ENCODE data around the gene LPCAT3.

Gene LPCAT3

GRCh38 chr12:6952863-6953441 is 65.3 kb downstream of the LPCAT3 start:
- no peak for DNase-seq (ENCODE audit: low read depth)

DNA sequence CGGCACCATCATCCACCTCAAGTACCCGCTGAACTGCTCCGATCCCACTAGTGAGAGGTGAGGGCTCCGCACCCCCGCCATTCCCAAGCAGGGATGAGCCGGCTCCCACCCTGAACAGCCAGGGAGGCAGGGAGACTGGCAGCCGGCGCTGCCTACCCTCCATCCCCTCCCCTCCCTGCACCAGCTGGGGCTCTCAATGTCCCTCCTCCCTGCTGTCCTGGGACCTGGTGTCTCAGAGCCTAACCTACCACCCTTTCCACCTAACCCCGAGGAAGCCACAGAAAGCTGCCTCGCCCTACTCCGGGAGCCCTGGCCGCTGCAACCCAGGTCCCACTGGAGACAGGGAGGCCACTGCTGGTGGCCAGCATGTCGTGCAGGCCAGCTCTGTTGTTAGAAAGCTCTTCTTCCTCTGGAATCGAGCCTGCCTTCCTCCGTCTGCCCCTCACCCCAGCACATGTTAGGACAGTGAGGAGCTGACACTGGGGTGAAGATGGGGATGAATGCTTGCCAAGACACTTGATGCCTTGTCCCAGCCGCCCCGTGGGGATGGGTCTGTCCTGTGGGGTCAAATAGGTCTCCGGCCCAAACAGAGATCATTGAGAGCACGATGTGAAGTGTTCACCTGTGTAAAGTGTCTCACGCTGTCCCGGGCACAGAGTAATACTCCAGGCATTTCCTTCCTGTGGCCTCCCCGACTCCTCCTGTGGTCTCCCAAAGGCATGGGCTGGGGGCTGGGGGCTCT is 66.0 kb downstream of the LPCAT3 start:
- no peak for DNase-seq (ENCODE audit: low read depth)

GRCh38 chr12:6951551-6952120 is 66.6 kb downstream of the LPCAT3 start:
- no peak for DNase-seq (ENCODE audit: low read depth)

GRCh38 chr12:6950811-6951540 is 67.3 kb downstream of the LPCAT3 start, which contains the start of gene PTPN6:
Gene PTPN6, plus strand, starts transcription at chr12:6951356. Its CDS starts 157 bp downstream, at chr12:6951513.
- peak; percentile 84 for DNase-seq (ENCODE audit: low read depth)

DNA sequence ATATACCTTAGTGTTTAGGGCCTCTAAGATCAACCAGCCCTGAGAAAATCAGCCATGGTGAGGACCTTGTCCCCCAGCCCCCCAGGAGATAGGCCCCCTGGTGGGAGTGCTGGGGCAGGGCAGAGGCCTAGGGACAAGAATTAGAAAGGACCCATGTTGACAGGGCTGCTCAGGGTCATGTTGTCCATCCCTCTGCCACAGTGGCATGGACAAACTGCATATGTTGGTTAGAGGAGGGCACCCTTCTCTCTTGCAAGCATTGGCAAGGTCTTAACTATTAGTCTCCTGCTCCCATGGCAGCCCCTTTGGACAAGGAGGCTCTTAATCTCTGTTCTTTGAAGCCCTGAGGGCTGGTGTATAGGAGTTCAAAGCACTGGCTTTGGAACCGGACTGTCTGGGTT is 67.9 kb downstream of the LPCAT3 start:
- no peak for DNase-seq (ENCODE audit: low read depth)

DNA sequence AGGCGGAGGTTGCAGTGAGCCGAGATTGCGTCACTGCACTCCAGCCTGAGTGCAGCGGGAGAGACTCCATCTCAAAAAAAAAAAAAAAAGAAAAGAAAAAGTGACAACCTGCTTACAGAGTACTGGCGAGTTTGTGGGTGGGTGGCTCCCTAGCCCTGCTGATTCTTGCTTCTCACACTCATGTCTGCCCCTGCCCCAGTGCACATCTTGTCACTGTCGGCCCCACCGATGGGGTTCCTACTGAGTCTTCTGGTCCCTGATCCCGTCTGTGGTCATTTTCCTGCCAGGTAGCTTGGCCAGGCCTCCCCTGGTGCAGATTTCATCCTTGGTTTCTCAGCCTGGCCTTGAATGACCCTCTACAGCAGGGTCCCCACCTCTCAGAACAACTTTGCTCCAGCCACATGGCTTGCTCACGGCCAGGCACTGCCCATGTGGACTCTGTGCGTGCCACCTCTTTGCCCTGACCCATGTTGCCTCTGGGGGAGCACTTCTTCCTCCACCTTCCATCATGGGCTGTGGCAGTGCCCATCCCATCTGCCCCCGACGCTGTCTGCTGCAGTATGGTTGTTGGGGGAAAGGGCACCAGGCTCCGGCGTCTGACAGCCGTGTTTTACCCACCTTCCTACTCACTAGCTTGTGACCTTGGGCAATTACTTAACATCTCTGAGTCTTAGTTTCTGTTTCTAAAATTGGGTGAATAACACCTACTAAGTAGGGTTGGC is 69.2 kb downstream of the LPCAT3 start:
- DNase-seq (ENCODE audit: low read depth): no peak

GRCh38 chr12:6947615-6948014 is 70.7 kb downstream of the LPCAT3 start:
- no peak for DNase-seq (ENCODE audit: low read depth)

DNA sequence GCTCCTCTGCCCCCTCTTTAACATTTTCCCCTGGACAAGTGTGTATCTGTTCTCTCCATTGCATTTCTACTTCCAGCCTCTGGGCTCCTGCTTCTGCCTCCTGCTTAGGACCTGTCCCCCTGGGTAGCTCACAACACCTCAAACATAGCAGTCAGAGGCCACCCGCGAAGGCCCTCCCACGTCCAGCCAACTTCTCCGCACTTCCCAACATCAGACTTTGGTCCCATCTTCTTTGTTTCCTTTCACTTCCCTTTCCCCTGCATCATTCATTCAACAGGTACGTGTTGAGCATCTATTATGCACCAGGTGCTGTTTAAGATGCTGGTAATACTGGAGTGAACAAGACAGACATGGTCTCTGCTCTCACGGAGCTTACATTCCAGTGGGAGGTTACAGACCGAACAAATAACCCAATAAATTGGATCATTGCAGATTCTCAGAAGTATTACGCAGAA is 71.3 kb downstream of the LPCAT3 start:
- DNase-seq (ENCODE audit: low read depth): no peak

DNA sequence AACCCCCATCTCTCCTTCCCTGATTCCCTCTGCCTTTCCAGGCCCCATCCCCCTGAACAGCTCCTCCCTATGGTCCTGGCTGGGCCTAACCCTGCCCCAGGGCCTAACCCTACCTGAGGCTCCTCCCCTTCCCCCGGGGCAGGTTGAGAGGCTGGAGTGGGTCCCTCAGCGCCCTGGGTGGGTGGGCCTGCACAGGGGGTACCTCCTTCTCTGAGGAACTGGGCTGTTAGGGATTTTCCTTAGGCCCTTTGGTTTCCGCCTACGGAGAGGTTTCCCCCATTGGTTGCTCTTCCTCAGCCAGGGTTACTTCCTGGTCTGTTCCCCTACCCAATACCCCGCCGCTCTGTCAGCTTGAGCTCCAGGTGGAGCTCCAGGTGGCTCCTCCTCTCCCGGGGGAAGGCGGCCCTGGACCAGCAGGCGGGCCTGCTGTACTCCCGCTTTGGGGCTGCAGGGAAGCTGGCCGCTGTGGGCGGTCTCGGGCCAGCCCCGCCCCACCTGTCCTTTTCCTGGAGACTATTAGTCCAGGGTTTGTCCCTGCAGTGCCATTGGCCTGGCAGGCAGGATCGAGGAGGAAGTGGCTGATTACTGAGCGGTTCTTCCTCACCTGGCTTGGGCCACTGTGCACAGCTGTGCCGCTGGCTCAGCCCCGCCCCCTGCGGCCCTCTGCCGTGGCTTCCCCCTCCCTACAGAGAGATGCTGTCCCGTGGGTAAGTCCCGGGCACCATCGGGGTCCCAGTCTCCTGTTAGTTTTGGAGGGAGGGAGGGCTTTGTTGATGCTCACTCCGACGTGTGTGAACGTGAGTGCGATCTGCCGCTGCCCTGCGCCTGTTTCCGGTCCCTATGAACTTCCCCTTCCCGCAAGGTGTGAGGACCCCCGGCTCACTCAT is 72.0 kb downstream of the LPCAT3 start:
- DNase-seq (ENCODE audit: low read depth): no peak

- DNase-seq (ENCODE audit: low read depth): no peak
Observed at GRCh38 chr12:6945613-6946012, 72.7 kb downstream of the LPCAT3 start.

GRCh38 chr12:6944381-6945186 is 73.7 kb downstream of the LPCAT3 start:
- DNase-seq (ENCODE audit: low read depth): peak; percentile 78

DNA sequence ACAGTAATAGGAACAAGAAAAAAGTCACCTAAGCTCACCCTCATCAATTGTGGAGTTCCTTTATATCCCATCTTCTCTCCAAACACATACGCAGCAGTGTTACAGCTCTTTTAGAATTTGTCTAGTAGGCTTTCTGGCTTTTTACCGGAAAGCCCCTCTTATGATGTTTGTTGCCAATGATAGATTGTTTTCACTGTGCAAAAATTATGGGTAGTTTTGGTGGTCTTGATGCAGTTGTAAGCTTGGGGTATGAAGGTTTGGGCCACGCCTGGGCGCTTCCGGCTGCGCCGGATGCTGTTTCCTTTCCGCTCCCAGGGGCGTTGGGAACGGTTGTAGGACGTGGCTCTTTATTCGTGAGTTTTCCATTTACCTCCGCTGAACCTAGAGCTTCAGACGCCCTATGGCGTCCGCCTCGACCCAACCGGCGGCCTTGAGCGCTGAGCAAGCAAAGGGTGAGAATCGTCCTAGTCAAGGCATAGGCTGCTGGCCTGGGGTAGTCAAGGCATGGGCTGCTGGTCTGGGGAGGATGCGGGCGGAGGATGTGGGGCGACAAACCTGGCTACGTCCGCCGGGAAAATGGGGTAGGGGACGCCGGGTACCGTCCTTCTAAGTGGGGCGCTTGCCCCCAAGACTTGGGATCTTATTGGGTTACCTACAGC is 74.4 kb downstream of the LPCAT3 start, which contains the start of the genes C12orf57 and RNU7-1:
TSS of gene C12orf57 (plus strand) at position 301 of the 659 bp plus-strand sequence. CDS start at position 401, 100 bp downstream.
TSS of gene RNU7-1 (plus strand) at position 95 of the 659 bp plus-strand sequence.
- peak; percentile 82 for DNase-seq (ENCODE audit: low read depth)

DNA sequence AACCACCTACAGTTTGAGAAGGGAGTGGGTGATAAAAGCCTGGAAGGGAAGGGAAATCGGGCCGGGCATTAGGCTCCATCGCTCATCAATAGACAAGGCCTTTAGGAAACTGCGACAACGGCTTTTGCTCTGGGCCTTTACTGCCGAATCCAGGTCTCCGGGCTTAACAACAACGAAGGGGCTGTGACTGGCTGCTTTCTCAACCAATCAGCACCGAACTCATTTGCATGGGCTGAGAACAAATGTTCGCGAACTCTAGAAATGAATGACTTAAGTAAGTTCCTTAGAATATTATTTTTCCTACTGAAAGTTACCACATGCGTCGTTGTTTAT is 74.9 kb downstream of the LPCAT3 start:
- DNase-seq (ENCODE audit: low read depth): no peak

- no peak for DNase-seq (ENCODE audit: low read depth)
Observed at GRCh38 chr12:6942331-6942665, 76.0 kb downstream of the LPCAT3 start.

GRCh38 chr12:6941782-6942181 is 76.5 kb downstream of the LPCAT3 start:
- no peak for DNase-seq (ENCODE audit: low read depth)

GRCh38 chr12:6941267-6941666 is 77.0 kb downstream of the LPCAT3 start:
- no peak for DNase-seq (ENCODE audit: low read depth)

DNA sequence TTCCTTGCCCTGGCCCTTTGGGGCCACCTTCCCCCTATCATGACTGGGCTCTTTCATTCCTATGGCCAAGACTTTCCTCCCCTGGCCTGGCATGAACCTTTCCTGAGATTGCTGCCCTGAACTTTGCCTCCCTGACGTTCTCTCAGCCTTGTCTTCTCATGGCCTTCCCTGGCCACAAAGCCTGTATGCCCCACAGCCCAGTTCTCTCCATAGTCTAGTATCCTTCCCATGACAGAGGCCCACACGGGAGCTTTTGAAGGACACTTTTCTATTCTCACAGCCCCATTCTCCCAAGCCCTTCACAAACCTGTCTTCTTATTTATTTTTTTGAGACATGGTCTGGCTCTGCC is 79.1 kb downstream of the LPCAT3 start:
- no peak for DNase-seq (ENCODE audit: low read depth)

- DNase-seq (ENCODE audit: low read depth): no peak
Observed at GRCh38 chr12:6938353-6939190, 79.7 kb downstream of the LPCAT3 start.

Measured in CMK (cell line).